Measurements from ENCODE around the gene CPSF4.

- TF ChIP-seq CTCF (IDR thresholded peaks at IDR 0.05) (no peak), EZH2 (IDR thresholded peaks at IDR 0.05; ENCODE audit: borderline replicate concordance, insufficient read depth, low read depth, low read length, poor library complexity, severe bottlenecking) (no peak)
These were observed 32.2 kb upstream of the CPSF4 start for GRCh38 chr7:99406557-99406956.
